Smooth muscle cell of the brain vasculature (primary cell): ENCODE results near the gene DCLK1.
A peak's percentile ranks its signal among the peaks of the same experiment; 100 is the strongest.

Experiments
- DNase-seq: peaks from one replicate; pipeline ENCODE4 v3.0.0-alpha.2; 2012; ENCODE audit warnings: low read depth, low spot score

The DCLK1 gene

GRCh38 chr13:35791184-35791851, 339.9 kb downstream of the DCLK1 start:
- DNase-seq, result no peak

- DNase-seq, result no peak
Measured at GRCh38 chr13:35789335-35790165, 341.6 kb downstream of the DCLK1 start.

GRCh38 chr13:35787937-35788336, 343.2 kb downstream of the DCLK1 start:
- no peak for DNase-seq

GRCh38 chr13:35785576-35786303, 345.4 kb downstream of the DCLK1 start:
- no peak for DNase-seq

GRCh38 chr13:35784286-35784951, 346.8 kb downstream of the DCLK1 start:
- DNase-seq, result no peak

- DNase-seq, result no peak
Measured at GRCh38 chr13:35782793-35783192, 348.4 kb downstream of the DCLK1 start.

GRCh38 chr13:35781036-35782000, 349.9 kb downstream of the DCLK1 start:
- no peak for DNase-seq

GRCh38 chr13:35780613-35781012, 350.6 kb downstream of the DCLK1 start:
- no peak for DNase-seq

GRCh38 chr13:35771898-35772297, 359.3 kb downstream of the DCLK1 start:
- DNase-seq, result peak; percentile 23

- DNase-seq, result no peak
Measured at GRCh38 chr13:35770756-35771297, 360.4 kb downstream of the DCLK1 start.

GRCh38 chr13:35769812-35770211, 361.4 kb downstream of the DCLK1 start:
- no peak for DNase-seq

GRCh38 chr13:35768551-35768950, 362.6 kb downstream of the DCLK1 start:
- no peak for DNase-seq

- DNase-seq, result no peak
Measured at GRCh38 chr13:35768073-35768472, 363.1 kb downstream of the DCLK1 start.

- no peak for DNase-seq
Measured at GRCh38 chr13:35767256-35767976, 363.8 kb downstream of the DCLK1 start.

- DNase-seq, result no peak
Measured at GRCh38 chr13:35766663-35767062, 364.5 kb downstream of the DCLK1 start.

- no peak for DNase-seq
Measured at GRCh38 chr13:35765941-35766340, 365.2 kb downstream of the DCLK1 start.

- DNase-seq, result no peak
Measured at GRCh38 chr13:35765366-35765765, 365.8 kb downstream of the DCLK1 start.

- no peak for DNase-seq
Measured at GRCh38 chr13:35764326-35765015, 366.7 kb downstream of the DCLK1 start.

- DNase-seq, result no peak
Measured at GRCh38 chr13:35763782-35764123, 367.4 kb downstream of the DCLK1 start.
